Neural cell (in vitro differentiated cells): Measurements from ENCODE around the gene COA6. TPM values are rescaled to one million over a fixed set of nuclear protein-coding genes. Genes with fewer than 3 reads are reported as not detected.

Experiments used
- H2AFZ ChIP-seq: fragments of 200-600, 300-800 bp; sonication (generic), shearing (Covaris generic); 2 replicates; pipeline ENCODE4 v1.6.0; 2014; ENCODE audit warnings: low read depth, mild to moderate bottlenecking, antibody characterized with exemption, low read length, moderate library complexity
- H3F3A ChIP-seq: fragments of 200-600 bp; shearing (Covaris generic); 2 replicates; pipeline ENCODE4 v1.6.1; 2016; ENCODE audit warnings: mild to moderate bottlenecking, moderate library complexity, mixed read lengths, antibody characterized with exemption, low read length; ENCODE audit not compliant: insufficient read depth, poor library complexity, severe bottlenecking
- H3K27ac ChIP-seq: fragments of 200-600, 300-800 bp; sonication (generic), shearing (Covaris generic); 2 replicates; pipeline ENCODE4 v1.5.1; 2014; ENCODE audit warnings: mild to moderate bottlenecking, low read length, moderate library complexity
- H3K27me3 ChIP-seq: fragments of 300-800, 200-600 bp; sonication (generic), shearing (Covaris generic); 2 replicates; pipeline ENCODE4 v1.6.0; 2014; ENCODE audit warnings: mild to moderate bottlenecking, low read depth, low read length, moderate library complexity; ENCODE audit not compliant: insufficient read depth
- H3K36me3 ChIP-seq: fragments of 300-800, 200-600 bp; sonication (generic), shearing (Covaris generic); 2 replicates; pipeline ENCODE4 v1.5.1; 2014; ENCODE audit warnings: mild to moderate bottlenecking, antibody characterized with exemption, low read length, moderate library complexity; ENCODE audit not compliant: insufficient read depth
- H3K4me2 ChIP-seq: fragments of 300-800, 200-600 bp; sonication (generic), shearing (Covaris generic); 2 replicates; pipeline ENCODE4 v1.6.0; 2014; ENCODE audit warnings: mild to moderate bottlenecking, low read length
- H3K4me3 ChIP-seq: fragments of 300-800, 200-600 bp; sonication (generic), shearing (Covaris generic); 2 replicates; pipeline ENCODE4 v1.5.1; 2014; ENCODE audit warnings: mild to moderate bottlenecking, low read length, moderate library complexity
- H3K79me2 ChIP-seq: fragments of 200-600 bp; shearing (Covaris generic); replicated peaks from 2 replicates; pipeline ENCODE4 v1.6.0; 2014; ENCODE audit warnings: mild to moderate bottlenecking, low read length, moderate library complexity; ENCODE audit not compliant: insufficient read depth
- H3K9ac ChIP-seq: fragments of 300-800, 200-600 bp; sonication (generic), shearing (Covaris generic); 2 replicates; pipeline ENCODE4 v1.6.1; 2016; ENCODE audit warnings: mild to moderate bottlenecking, low read length, mixed read lengths
- H3K9me2 ChIP-seq: fragments of 200-600 bp; shearing (Covaris generic); 2 replicates; pipeline ENCODE4 v1.6.1; 2016; ENCODE audit warnings: mild to moderate bottlenecking, low read length, mixed read lengths; ENCODE audit not compliant: insufficient read depth
- H3K9me3 ChIP-seq: fragments of 200-600, 300-800 bp; sonication (generic), shearing (Covaris generic); 2 replicates; pipeline ENCODE4 v1.6.1; 2016; ENCODE audit warnings: mild to moderate bottlenecking, mixed run types, low read length, moderate library complexity, mixed read lengths
- H4K20me1 ChIP-seq: fragments of 200-600 bp; shearing (Covaris generic); 2 replicates; pipeline ENCODE4 v1.6.1; 2016; ENCODE audit warnings: mild to moderate bottlenecking, mixed run types; ENCODE audit not compliant: insufficient read depth
- EP300 ChIP-seq: fragments of 450-650 bp; conservative IDR thresholded peaks from 2 replicates; pipeline ENCODE4 v1.6.1; 2014; ENCODE audit warnings: antibody characterized with exemption, mild to moderate bottlenecking, moderate library complexity; ENCODE audit not compliant: poor library complexity, severe bottlenecking
- EZH2 ChIP-seq: fragments of 200-600, 300-800 bp; shearing (Covaris generic), sonication (generic); IDR thresholded peaks from 2 replicates; pipeline ENCODE4 v1.6.1; 2014; ENCODE audit warnings: antibody characterized with exemption, low read length, borderline replicate concordance, mild to moderate bottlenecking; ENCODE audit not compliant: insufficient read depth, poor library complexity, severe bottlenecking
- MXI1 ChIP-seq: fragments of 450-650 bp; conservative IDR thresholded peaks from 2 replicates; pipeline ENCODE4 v1.6.1; 2014; ENCODE audit warnings: antibody characterized with exemption, mild to moderate bottlenecking; ENCODE audit not compliant: poor library complexity, severe bottlenecking
- POLR2AphosphoS5 ChIP-seq: IDR thresholded peaks from 2 replicates; pipeline ENCODE4 v1.6.1; 2012
- RAD21 ChIP-seq: fragments of 450-650 bp; conservative IDR thresholded peaks from 2 replicates; pipeline ENCODE4 v1.6.1; 2014; ENCODE audit warnings: antibody characterized with exemption, mild to moderate bottlenecking, moderate library complexity
- REST ChIP-seq: IDR thresholded peaks from 2 replicates; pipeline ENCODE4 v1.6.1; 2012; ENCODE audit warnings: borderline replicate concordance
- SMC3 ChIP-seq: fragments of 450-650 bp; conservative IDR thresholded peaks from 2 replicates; pipeline ENCODE4 v1.6.1; 2014; ENCODE audit warnings: antibody characterized with exemption, mild to moderate bottlenecking, moderate library complexity; ENCODE audit not compliant: poor library complexity
- TAF1 ChIP-seq: IDR thresholded peaks from 2 replicates; pipeline ENCODE4 v1.6.1; 2012; ENCODE audit warnings: low read depth
- polyA plus RNA-seq: library from polyadenylated mRNA; depleted of rRNA; stranded (reverse); fragments of >200 nt; gene quantifications from 2 replicates; pipeline ENCODE4 v1.2.3, GENCODE V29; 2014

Gene COA6
- polyA plus RNA-seq, 1 donor from 2014 or later, result 48.3 TPM

- Histone ChIP-seq H3F3A (no peaks in the 10 kb centered on the region), H3K4me3 (no peak overlapping the region), H3K9ac (no peak overlapping the region), H2AFZ (no peak overlapping the region), H3K9me3 (no peaks in the 10 kb centered on the region), H3K4me2 (no peak overlapping the region), H3K27me3 (no peaks in the 10 kb centered on the region), H3K79me2 (no peaks in the 10 kb centered on the region), H3K27ac (no peak overlapping the region), H4K20me1 (no peaks in the 10 kb centered on the region), H3K9me2 (no peaks in the 10 kb centered on the region), H3K36me3 (peaks cover 5% of the 10 kb centered on the region)
- TF ChIP-seq REST (no peak), SMC3 (no peak), RAD21 (no peak), TAF1 (no peak)
These were observed 32.4 kb downstream of the COA6 start for GRCh38 chr1:234405676-234406075.

DNA sequence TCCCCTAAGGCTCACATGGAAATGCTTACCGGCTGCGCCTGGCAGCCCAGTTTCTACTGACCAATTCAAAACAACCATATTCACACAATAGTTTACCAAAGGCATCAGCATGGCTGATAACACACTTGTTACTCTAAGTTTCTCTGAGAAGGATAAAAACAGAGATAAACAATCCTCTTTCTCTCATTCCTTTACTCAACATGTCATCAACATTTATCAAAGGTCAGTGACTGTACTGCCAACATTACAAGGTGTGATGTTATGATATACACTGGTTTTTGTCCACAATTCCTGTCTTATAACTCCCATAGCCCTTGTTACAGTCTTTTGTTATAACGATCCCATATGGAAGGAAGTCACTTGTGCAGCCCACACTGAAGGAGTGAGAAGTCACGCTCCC, 33.6 kb downstream of the COA6 start:
- Histone ChIP-seq H3K4me2 (no peak overlapping the region), H3K4me3 (no peak overlapping the region), H3K9me3 (no peaks in the 10 kb centered on the region), H3F3A (no peaks in the 10 kb centered on the region), H3K27ac (no peak overlapping the region), H2AFZ (no peak overlapping the region), H3K27me3 (no peaks in the 10 kb centered on the region), H3K79me2 (no peaks in the 10 kb centered on the region), H3K36me3 (peaks cover 5% of the 10 kb centered on the region), H3K9me2 (no peaks in the 10 kb centered on the region), H4K20me1 (no peaks in the 10 kb centered on the region), H3K9ac (no peak overlapping the region)
- TF ChIP-seq EP300, result no peak
- no peak for TF ChIP-seq RAD21
- TF ChIP-seq POLR2AphosphoS5, result no peak
- TF ChIP-seq SMC3, result no peak
- no peak for TF ChIP-seq REST
- TF ChIP-seq EZH2, result no peak
- TF ChIP-seq MXI1, result no peak
